Epithelial cell of prostate (primary cell): ENCODE data around the gene SPRED3.
"Not testable (repeated sequence)": the region's sequence is repeated elsewhere in the genome, so short reads cannot be mapped to it uniquely, and the experiment has no call there.

Source experiments
- DNase-seq: peaks from one replicate; pipeline ENCODE4 v3.0.0-alpha.2; 2011; ENCODE audit warnings: low read depth, low spot score
- H3K27ac ChIP-seq: fragments of 450-650 bp; 2 replicates; pipeline ENCODE4 v1.5.1; 2017; ENCODE audit warnings: mild to moderate bottlenecking

Gene SPRED3

GRCh38 chr19:38389101-38389925 lies 816 bp downstream of the SPRED3 start:
- H3K27ac ChIP-seq: peak overlapping the region; percentile 80
- no peak for DNase-seq

- peak overlapping the region; percentile 80 for H3K27ac ChIP-seq
These were observed 1.7 kb downstream of the SPRED3 start for GRCh38 chr19:38389957-38390924.

GRCh38 chr19:38391911-38392464 lies 3.5 kb downstream of the SPRED3 start:
- no peak overlapping the region for H3K27ac ChIP-seq
- no peak for DNase-seq

More at GRCh38 chr19:38389957-38390924, 1.7 kb downstream of the SPRED3 start:
- no peak for DNase-seq

GRCh38 chr19:38392707-38393308 lies 4.3 kb downstream of the SPRED3 start:
- no peak for DNase-seq

GRCh38 chr19:38394488-38394887 lies 6.0 kb downstream of the SPRED3 start:
- DNase-seq: no peak
- H3K27ac ChIP-seq: no peak overlapping the region

More at GRCh38 chr19:38392707-38393308, 4.3 kb downstream of the SPRED3 start:
- H3K27ac ChIP-seq: no peak overlapping the region

- no peak for DNase-seq
These were observed 7.1 kb downstream of the SPRED3 start for GRCh38 chr19:38395381-38396114.

GRCh38 chr19:38399081-38399480 lies 10.6 kb downstream of the SPRED3 start:
- no peak overlapping the region for H3K27ac ChIP-seq
- no peak for DNase-seq

More at GRCh38 chr19:38395381-38396114, 7.1 kb downstream of the SPRED3 start:
- no peak overlapping the region for H3K27ac ChIP-seq

- no peak for DNase-seq
- no peak overlapping the region for H3K27ac ChIP-seq
These were observed 11.0 kb downstream of the SPRED3 start for GRCh38 chr19:38399537-38399936.

- no peak overlapping the region for H3K27ac ChIP-seq
- DNase-seq: no peak
These were observed 11.9 kb downstream of the SPRED3 start for GRCh38 chr19:38400361-38400760.

GRCh38 chr19:38401148-38401547 lies 12.7 kb downstream of the SPRED3 start:
- no peak overlapping the region for H3K27ac ChIP-seq
- DNase-seq: no peak

- H3K27ac ChIP-seq: no peak overlapping the region
- no peak for DNase-seq
These were observed 14.1 kb downstream of the SPRED3 start for GRCh38 chr19:38402623-38402966.

GRCh38 chr19:38402967-38403674 lies 14.6 kb downstream of the SPRED3 start, which contains the start of gene FAM98C:
TSS of gene FAM98C (plus strand) at chr19:38403093. CDS start at chr19:38403154, 61 bp downstream.
- H3K27ac ChIP-seq: peak within 1 kb of the TSS; percentile 20
- DNase-seq: peak; percentile 80

GRCh38 chr19:38404858-38405257 lies 16.4 kb downstream of the SPRED3 start:
- H3K27ac ChIP-seq: no peak overlapping the region
- no peak for DNase-seq

- DNase-seq: no peak
- no peak overlapping the region for H3K27ac ChIP-seq
These were observed 16.8 kb downstream of the SPRED3 start for GRCh38 chr19:38405276-38405675.

- no peak overlapping the region for H3K27ac ChIP-seq
- no peak for DNase-seq
These were observed 21.2 kb downstream of the SPRED3 start for GRCh38 chr19:38409631-38410133.

GRCh38 chr19:38410407-38410806 lies 21.9 kb downstream of the SPRED3 start:
- not testable (repeated sequence) for H3K27ac ChIP-seq

GRCh38 chr19:38411041-38411712 lies 22.7 kb downstream of the SPRED3 start:
- no peak overlapping the region for H3K27ac ChIP-seq
- no peak for DNase-seq

More at GRCh38 chr19:38410407-38410806, 21.9 kb downstream of the SPRED3 start:
- DNase-seq: not testable (repeated sequence)

GRCh38 chr19:38411898-38412297 lies 23.4 kb downstream of the SPRED3 start:
- not testable (repeated sequence) for DNase-seq, H3K27ac ChIP-seq
